IMR-90 (cell line): ENCODE results near the gene NMBR. TPM values are rescaled to one million over a fixed set of nuclear protein-coding genes. Genes with fewer than 3 reads are reported as not detected.

Source experiments
- ATAC-seq: fragments of 200-7000 bp; cut with Tn5 transposase; 2 replicates; pipeline ENCODE4 v1.9.1; 2020; ENCODE audit warnings: low read depth, mild to moderate bottlenecking, moderate library complexity
- BruUV-seq: library from RNA; stranded (reverse); fragments of 400-500 nt; replicated peaks from 2 replicates; lab custom pipeline; 2021; lab: Mats Ljungman, UMichigan
- CTCF ChIA-PET: fragments of 300-600 bp; formaldehyde crosslinking; extraction: SDS; loops from one replicate; lab custom pipeline; 2021; ENCODE audit warnings: antibody characterized with exemption; lab: Yijun Ruan, JAX
- POLR2A ChIA-PET: fragments of 300-600 bp; sonication (Branson Sonifier 250); formaldehyde crosslinking; loops from one replicate; lab custom pipeline; 2022; ENCODE audit warnings: antibody characterized with exemption; ENCODE audit not compliant: unreplicated experiment; lab: Charles Lee
- DNase-seq: peaks from one replicate; pipeline ENCODE4 v3.0.0; 2013
- H2AFZ ChIP-seq: replicated peaks from 2 replicates; pipeline ENCODE3; 2013; ENCODE audit warnings: low read length, mild to moderate bottlenecking; ENCODE audit not compliant: poor library complexity
- H2AK5ac ChIP-seq: 2 replicates; pipeline ENCODE4 v1.6.1; 2013; ENCODE audit warnings: low read depth, low read length, inconsistent platforms
- H2AK9ac ChIP-seq: replicated peaks from 2 replicates; pipeline ENCODE3; 2013; ENCODE audit warnings: mild to moderate bottlenecking, low read depth, low read length, moderate library complexity; ENCODE audit not compliant: poor library complexity
- H2BK120ac ChIP-seq: 2 replicates; pipeline ENCODE4 v1.6.1; 2013; ENCODE audit warnings: low read depth, low read length, inconsistent platforms
- H2BK15ac ChIP-seq: 3 replicates; pipeline ENCODE4 v1.6.1; 2013; ENCODE audit warnings: low read depth, low read length, inconsistent platforms
- H2BK20ac ChIP-seq: 2 replicates; pipeline ENCODE4 v1.6.1; 2013; ENCODE audit warnings: low read depth, mild to moderate bottlenecking, inconsistent platforms, low read length, moderate library complexity
- H2BK5ac ChIP-seq: 2 replicates; pipeline ENCODE4 v1.6.1; 2013; ENCODE audit warnings: mild to moderate bottlenecking, low read depth, low read length, inconsistent platforms; ENCODE audit not compliant: poor library complexity, severe bottlenecking
- H3K14ac ChIP-seq: replicated peaks from 2 replicates; pipeline ENCODE4 v1.6.1; 2013; ENCODE audit warnings: low read depth, low read length, inconsistent platforms
- H3K18ac ChIP-seq: 2 replicates; pipeline ENCODE4 v1.6.1; 2013; ENCODE audit warnings: low read depth, low read length, control low read depth
- H3K23ac ChIP-seq: 2 replicates; pipeline ENCODE4 v1.6.1; 2013; ENCODE audit warnings: low read depth, low read length, inconsistent platforms
- H3K27ac ChIP-seq: 2 replicates; pipeline ENCODE4 v1.5.1; 2013; ENCODE audit warnings: mild to moderate bottlenecking, control low read depth, low read length; ENCODE audit not compliant: insufficient read depth
- H3K27me3 ChIP-seq: 2 replicates; pipeline ENCODE4 v1.6.1; 2013; ENCODE audit warnings: low read length; ENCODE audit not compliant: control insufficient read depth, insufficient read depth
- H3K36me3 ChIP-seq: 2 replicates; pipeline ENCODE4 v1.6.1; 2013; ENCODE audit warnings: low read length, mixed read lengths; ENCODE audit not compliant: control insufficient read depth, insufficient read depth
- H3K4ac ChIP-seq: 2 replicates; pipeline ENCODE4 v1.6.1; 2013; ENCODE audit warnings: low read depth, low read length, inconsistent platforms
- H3K4me1 ChIP-seq: 2 replicates; pipeline ENCODE4 v1.6.1; 2013; ENCODE audit warnings: low read length, mixed read lengths; ENCODE audit not compliant: control insufficient read depth, insufficient read depth
- H3K4me2 ChIP-seq: 2 replicates; pipeline ENCODE4 v1.6.1; 2013; ENCODE audit warnings: low read depth, mild to moderate bottlenecking, control low read depth, low read length, moderate library complexity
- H3K4me3 ChIP-seq: 2 replicates; pipeline ENCODE4 v1.5.1; 2013; ENCODE audit warnings: low read depth, mild to moderate bottlenecking, control low read depth, low read length, moderate library complexity; ENCODE audit not compliant: insufficient read depth
- H3K56ac ChIP-seq: 2 replicates; pipeline ENCODE4 v1.6.1; 2013; ENCODE audit warnings: low read length, inconsistent platforms; ENCODE audit not compliant: insufficient read depth; ENCODE audit errors: extremely low read depth
- H3K79me1 ChIP-seq, 2 experiments: 2 replicates each; pipeline ENCODE4 v1.6.1; 2013; ENCODE audit warnings: low read length in 2 of 2, inconsistent platforms in 1 of 2, low read depth in 1 of 2
- H3K9ac ChIP-seq: 2 replicates; pipeline ENCODE4 v1.6.1; 2013; ENCODE audit warnings: low read depth, low read length, control low read depth
- H3K9me1 ChIP-seq: 2 replicates; pipeline ENCODE4 v1.6.1; 2013; ENCODE audit warnings: low read length, inconsistent platforms; ENCODE audit not compliant: insufficient read depth
- H3K9me3 ChIP-seq: 2 replicates; pipeline ENCODE4 v1.6.1; 2013; ENCODE audit warnings: low read length; ENCODE audit not compliant: control insufficient read depth, insufficient read depth
- H4K20me1 ChIP-seq: 2 replicates; pipeline ENCODE4 v1.6.1; 2013; ENCODE audit warnings: low read length, inconsistent platforms; ENCODE audit not compliant: insufficient read depth
- H4K5ac ChIP-seq: 2 replicates; pipeline ENCODE4 v1.6.1; 2013; ENCODE audit warnings: mild to moderate bottlenecking, low read depth, low read length, control low read depth
- H4K8ac ChIP-seq, 2 experiments: 2 replicates each; pipeline ENCODE4 v1.6.1; 2013; ENCODE audit warnings: low read depth in 2 of 2, low read length in 2 of 2, control low read depth in 1 of 2, inconsistent platforms in 1 of 2
- H4K91ac ChIP-seq: 2 replicates; pipeline ENCODE4 v1.6.1; 2013; ENCODE audit warnings: low read depth, low read length, inconsistent platforms; ENCODE audit not compliant: insufficient read depth
- CTCF ChIP-seq: conservative IDR thresholded peaks from 2 replicates; pipeline ENCODE4 v1.5.1; 2012; ENCODE audit warnings: mild to moderate bottlenecking, low read depth, low read length, improper control_type of control experiment
- ELK1 ChIP-seq: fragments of 150-350 bp; IDR thresholded peaks from 2 replicates; pipeline ENCODE4 v1.6.1; 2016; ENCODE audit warnings: low read depth, mild to moderate bottlenecking, low read length, moderate library complexity, borderline replicate concordance
- WGBS, 2 experiments: methylation state at CpG; one replicate each; pipeline versions ENCODE4 v1.1.5 to v1.1.7; 2013; ENCODE audit warnings: missing lambda C conversion rate in 2 of 2; ENCODE audit not compliant: insufficient read length in 1 of 2; ENCODE audit errors: extremely low coverage in 2 of 2; 5-methylcytosine and 5-hydroxymethylcytosine counted together
- dilution Hi-C: fragments of 300-500 bp; cut with HindIII; formaldehyde crosslinking; loops from one replicate; pipeline ENCODE4 v1.14.3; 2018; ENCODE audit warnings: low sequenced_read_pairs; ENCODE audit not compliant: unreplicated experiment
- in situ Hi-C: fragments of 300-500 bp; cut with MboI; formaldehyde crosslinking; loops from 3 replicates; pipeline ENCODE4 v1.14.3; 2019; ENCODE audit warnings: low sequenced_read_pairs, inconsistent platforms, mixed read lengths
- intact Hi-C: fragments of 100-400 bp; cut with micrococcal nuclease; formaldehyde crosslinking; loops from 2 replicates; pipeline ENCODE4 v1.10.0; 2022
- polyA plus RNA-seq, 3 experiments: library from polyadenylated mRNA; depleted of rRNA; stranded (reverse); fragments of >200 nt; gene quantifications; 2 replicates each; pipeline ENCODE4 v1.2.3, GENCODE V29; 2012; ENCODE audit warnings: low replicate concordance in 1 of 3
- total RNA-seq: library from RNA; depleted of rRNA; stranded (reverse); fragments of >200 nt; gene quantifications from 2 replicates; pipeline ENCODE4 v1.2.3, GENCODE V29; 2012

Gene NMBR
- total and polyA plus RNA-seq, 2 of the 4 experiments (the other 2 are of a cell fraction) = not detected

GRCh38 chr6:142118328-142118727, 28.6 kb downstream of the NMBR start:
- ATAC-seq = no peak

More at GRCh38 chr6:142118328-142118727, 28.6 kb downstream of the NMBR start:
- Histone ChIP-seq H3K4me2 (no peak overlapping the region), H3K4ac (no peak overlapping the region), H3K36me3 (no peaks in the 10 kb centered on the region), H4K91ac (no peak overlapping the region), H2AFZ (no peak overlapping the region), H2BK120ac (no peak overlapping the region), H2AK5ac (no peak overlapping the region), H2BK5ac (no peak overlapping the region), H3K23ac (no peak overlapping the region), H3K27ac (no peak overlapping the region), H3K4me3 (no peak overlapping the region), H4K8ac (no peak overlapping the region), H2BK15ac (no peak overlapping the region), H2AK9ac (no peak overlapping the region), H3K4me1 (no peaks in the 10 kb centered on the region), H3K9ac (no peak overlapping the region), H3K14ac (no peak overlapping the region), H3K27me3 (no peaks in the 10 kb centered on the region), H4K5ac (no peak overlapping the region), H3K9me1 (no peaks in the 10 kb centered on the region), H3K56ac (no peak overlapping the region), H4K20me1 (no peaks in the 10 kb centered on the region), H2BK20ac (no peak overlapping the region), H3K18ac (no peak overlapping the region), H3K9me3 (no peaks in the 10 kb centered on the region), H3K79me1 (no peaks in the 10 kb centered on the region)
- CTCF ChIA-PET = no interaction called here
- no TSS peak for BruUV-seq
- no peak for DNase-seq
- POLR2A ChIA-PET = no interaction called here
- in situ Hi-C loops = loop anchor here (10.0 kb wide), 1 partner anchor 444 kb away; no protein-coding TSS in a partner anchor
- no CpG with 5 or more reads among the region's 3 CpGs for WGBS, 2 experiments
- dilution Hi-C loops = no loop called here
- no peak for TF ChIP-seq ELK1
- TF ChIP-seq CTCF = no peak
- intact Hi-C loops = no loop called here
